ENCODE data around the gene SPHK2. TPM values are rescaled to one million over a fixed set of nuclear protein-coding genes. Genes with fewer than 3 reads are reported as not detected.
"Not testable (repeated sequence)": the region's sequence is repeated elsewhere in the genome, so short reads cannot be mapped to it uniquely, and the experiment has no call there.

Gene SPHK2
- total and polyA plus RNA-seq, 2 experiments from 2014 or later = 18.3 to 50.3 TPM

- TF ChIP-seq, protein P1, sequence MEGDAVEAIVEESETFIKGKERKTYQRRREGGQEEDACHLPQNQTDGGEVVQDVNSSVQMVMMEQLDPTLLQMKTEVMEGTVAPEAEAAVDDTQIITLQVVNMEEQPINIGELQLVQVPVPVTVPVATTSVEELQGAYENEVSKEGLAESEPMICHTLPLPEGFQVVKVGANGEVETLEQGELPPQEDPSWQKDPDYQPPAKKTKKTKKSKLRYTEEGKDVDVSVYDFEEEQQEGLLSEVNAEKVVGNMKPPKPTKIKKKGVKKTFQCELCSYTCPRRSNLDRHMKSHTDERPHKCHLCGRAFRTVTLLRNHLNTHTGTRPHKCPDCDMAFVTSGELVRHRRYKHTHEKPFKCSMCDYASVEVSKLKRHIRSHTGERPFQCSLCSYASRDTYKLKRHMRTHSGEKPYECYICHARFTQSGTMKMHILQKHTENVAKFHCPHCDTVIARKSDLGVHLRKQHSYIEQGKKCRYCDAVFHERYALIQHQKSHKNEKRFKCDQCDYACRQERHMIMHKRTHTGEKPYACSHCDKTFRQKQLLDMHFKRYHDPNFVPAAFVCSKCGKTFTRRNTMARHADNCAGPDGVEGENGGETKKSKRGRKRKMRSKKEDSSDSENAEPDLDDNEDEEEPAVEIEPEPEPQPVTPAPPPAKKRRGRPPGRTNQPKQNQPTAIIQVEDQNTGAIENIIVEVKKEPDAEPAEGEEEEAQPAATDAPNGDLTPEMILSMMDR (conservative IDR thresholded peaks at IDR 0.05; ENCODE audit: low read depth in 2 of 2) = no peak
- TF ChIP-seq ZNF331 (CRISPR knock-in tag; IDR thresholded peaks at IDR 0.05; ENCODE audit: low read depth) (no peak), STAT1 (IDR thresholded peaks at IDR 0.05; ENCODE audit: unreplicated experiment) (no peak), ETS1 (IDR thresholded peaks at IDR 0.05) (no peak), POLR2AphosphoS5 (IDR thresholded peaks at IDR 0.05; ENCODE audit: low read depth) (no peak), NANOG (IDR thresholded peaks at IDR 0.05; ENCODE audit: borderline replicate concordance) (no peak), EZH2phosphoT487 (IDR thresholded peaks at IDR 0.05; ENCODE audit: unreplicated experiment) (no peak), JUNB (IDR thresholded peaks at IDR 0.05; ENCODE audit: unreplicated experiment) (no peak), CREB1 (CRISPR knock-in tag; IDR thresholded peaks at IDR 0.05; ENCODE audit: low read depth) (no peak), ZNF114 (CRISPR knock-in tag; IDR thresholded peaks at IDR 0.05) (no peak)
- TF ChIP-seq, protein P2, sequence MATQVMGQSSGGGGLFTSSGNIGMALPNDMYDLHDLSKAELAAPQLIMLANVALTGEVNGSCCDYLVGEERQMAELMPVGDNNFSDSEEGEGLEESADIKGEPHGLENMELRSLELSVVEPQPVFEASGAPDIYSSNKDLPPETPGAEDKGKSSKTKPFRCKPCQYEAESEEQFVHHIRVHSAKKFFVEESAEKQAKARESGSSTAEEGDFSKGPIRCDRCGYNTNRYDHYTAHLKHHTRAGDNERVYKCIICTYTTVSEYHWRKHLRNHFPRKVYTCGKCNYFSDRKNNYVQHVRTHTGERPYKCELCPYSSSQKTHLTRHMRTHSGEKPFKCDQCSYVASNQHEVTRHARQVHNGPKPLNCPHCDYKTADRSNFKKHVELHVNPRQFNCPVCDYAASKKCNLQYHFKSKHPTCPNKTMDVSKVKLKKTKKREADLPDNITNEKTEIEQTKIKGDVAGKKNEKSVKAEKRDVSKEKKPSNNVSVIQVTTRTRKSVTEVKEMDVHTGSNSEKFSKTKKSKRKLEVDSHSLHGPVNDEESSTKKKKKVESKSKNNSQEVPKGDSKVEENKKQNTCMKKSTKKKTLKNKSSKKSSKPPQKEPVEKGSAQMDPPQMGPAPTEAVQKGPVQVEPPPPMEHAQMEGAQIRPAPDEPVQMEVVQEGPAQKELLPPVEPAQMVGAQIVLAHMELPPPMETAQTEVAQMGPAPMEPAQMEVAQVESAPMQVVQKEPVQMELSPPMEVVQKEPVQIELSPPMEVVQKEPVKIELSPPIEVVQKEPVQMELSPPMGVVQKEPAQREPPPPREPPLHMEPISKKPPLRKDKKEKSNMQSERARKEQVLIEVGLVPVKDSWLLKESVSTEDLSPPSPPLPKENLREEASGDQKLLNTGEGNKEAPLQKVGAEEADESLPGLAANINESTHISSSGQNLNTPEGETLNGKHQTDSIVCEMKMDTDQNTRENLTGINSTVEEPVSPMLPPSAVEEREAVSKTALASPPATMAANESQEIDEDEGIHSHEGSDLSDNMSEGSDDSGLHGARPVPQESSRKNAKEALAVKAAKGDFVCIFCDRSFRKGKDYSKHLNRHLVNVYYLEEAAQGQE (IDR thresholded peaks at IDR 0.05; ENCODE audit: unreplicated experiment) = no peak
Observed at GRCh38 chr19:48631225-48631624, 11.9 kb downstream of the SPHK2 start (continued).

DNA sequence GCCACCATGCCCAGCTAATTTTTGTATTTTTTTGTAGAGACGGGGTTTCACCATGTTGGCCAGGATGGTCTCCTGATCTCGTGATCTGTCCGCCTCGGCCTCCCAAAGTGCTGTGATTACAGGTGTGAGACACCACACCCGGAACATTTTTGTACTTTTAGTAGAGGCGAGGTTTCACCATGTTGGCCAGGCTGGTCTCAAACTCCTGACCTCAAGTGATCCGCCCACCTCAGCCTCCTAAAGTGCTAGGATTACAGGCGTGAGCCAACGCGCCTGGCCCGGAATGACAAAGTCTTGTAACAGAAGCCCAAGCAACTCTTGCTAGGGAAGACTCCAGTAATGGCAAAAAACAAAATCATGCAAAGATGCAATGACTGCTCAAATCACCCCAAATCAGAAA is 13.0 kb downstream of the SPHK2 start:
- not testable (repeated sequence) for ATAC-seq; H3K36me3 ChIP-seq (ENCODE audit: insufficient read depth); H3K4me2 ChIP-seq; H4K20me1 ChIP-seq (replicated peaks; ENCODE audit: insufficient read depth); H3K36me3 Mint-ChIP-seq (ENCODE audit: low read depth); H2AFZ ChIP-seq; H3K27ac Mint-ChIP-seq; H3K79me2 ChIP-seq (replicated peaks; ENCODE audit: insufficient read depth); H3K4me3 Mint-ChIP-seq; H3K9me2 ChIP-seq (ENCODE audit: insufficient read depth); H3K4me3 ChIP-seq; DNase-seq (ENCODE audit: low spot score); H3K9me3 Mint-ChIP-seq; H3K27ac ChIP-seq (ENCODE audit: low read depth)
- peaks cover 23% of the 10 kb centered on the region for H3K4me1 ChIP-seq (ENCODE audit: insufficient read depth)
- H3K27me3 ChIP-seq (ENCODE audit: insufficient read depth) = peaks cover 14% of the 10 kb centered on the region
- H3K27me3 Mint-ChIP-seq (ENCODE audit: insufficient read depth, low read depth, poor library complexity) = peaks cover 34% of the 10 kb centered on the region
- peaks cover 30% of the 10 kb centered on the region for H3K4me1 Mint-ChIP-seq
- H3F3A ChIP-seq (replicated peaks; ENCODE audit: low read depth) = peaks cover 45% of the 10 kb centered on the region

Data from GM23338 (cell line).